Cardiac fibroblast (primary cell): ENCODE results near the gene ARID1A.

Source experiments
- DNase-seq, 2 donors: peaks; one replicate each; pipeline versions ENCODE4 v3.0.0 to v3.0.0-alpha.2; 2010; ENCODE audit warnings: low read depth in 2 of 2
- H3K4me3 ChIP-seq, 2 donors: replicated peaks in 1 of 2; 1 replicate in 1 of 2; 2 replicates in 1 of 2; pipeline ENCODE4 v1.5.1; 2011; ENCODE audit warnings: low read depth in 2 of 2, low read length in 2 of 2, mild to moderate bottlenecking in 2 of 2, moderate library complexity in 1 of 2
- CTCF ChIP-seq: IDR thresholded peaks from one replicate; pipeline ENCODE4 v1.5.1; 2011; ENCODE audit warnings: low read depth, mild to moderate bottlenecking, low read length, inconsistent platforms

The ARID1A gene

GRCh38 chr1:26820784-26821269 lies 125.0 kb downstream of the ARID1A start:
- DNase-seq = no peak
- no peak overlapping the region for H3K4me3 ChIP-seq
- no peak for TF ChIP-seq CTCF

- no peak for TF ChIP-seq CTCF
- no peak for DNase-seq
- H3K4me3 ChIP-seq = no peak overlapping the region
Measured at GRCh38 chr1:26822737-26823395, 127.1 kb downstream of the ARID1A start.

- DNase-seq = no peak
- no peak overlapping the region for H3K4me3 ChIP-seq
- TF ChIP-seq CTCF = no peak
Measured at GRCh38 chr1:26824731-26825130, 128.9 kb downstream of the ARID1A start.

GRCh38 chr1:26826261-26827105 lies 130.7 kb downstream of the ARID1A start, which contains the start of gene ZDHHC18:
Gene ZDHHC18 (plus strand): TSS chr1:26826688. CDS start chr1:26826805, 117 bp downstream.
- peak; percentile 43 to 56 for DNase-seq
- TF ChIP-seq CTCF = peak; percentile 3

GRCh38 chr1:26827106-26827604 lies 131.3 kb downstream of the ARID1A start:
- no peak for DNase-seq

More at GRCh38 chr1:26826261-26827105, 130.7 kb downstream of the ARID1A start, which contains the start of gene ZDHHC18:
- H3K4me3 ChIP-seq = peak within 1 kb of the TSS; percentile 75 to 77

More at GRCh38 chr1:26827106-26827604, 131.3 kb downstream of the ARID1A start:
- H3K4me3 ChIP-seq = peak overlapping the region; percentile 75 to 77
- no peak for TF ChIP-seq CTCF
